BE2C (cell line): ENCODE data around the gene HORMAD1.
"Not testable (repeated sequence)": the region's sequence is repeated elsewhere in the genome, so short reads cannot be mapped to it uniquely, and the experiment has no call there.

Experiments used
- DNase-seq: peaks from one replicate; pipeline ENCODE4 v3.0.0-alpha.2; 2020
- H3K27me3 ChIP-seq: fragments of 250-450 bp; sonication (Bioruptor Pico); 2 replicates; pipeline ENCODE4 v1.5.1; 2020; ENCODE audit warnings: mild to moderate bottlenecking
- H3K36me3 ChIP-seq: fragments of 250-450 bp; sonication (Bioruptor Pico); 2 replicates; pipeline ENCODE4 v1.5.1; 2020; ENCODE audit warnings: mild to moderate bottlenecking
- H3K4me1 ChIP-seq: fragments of 250-450 bp; sonication (Bioruptor Pico); 2 replicates; pipeline ENCODE4 v1.5.1; 2020
- H3K4me3 ChIP-seq: 2 replicates; pipeline ENCODE4 v1.5.1; 2011; ENCODE audit warnings: low read depth, low read length
- H3K9me3 ChIP-seq: fragments of 250-450 bp; sonication (Bioruptor Pico); 2 replicates; pipeline ENCODE4 v1.5.1; 2020
- CTCF ChIP-seq: IDR thresholded peaks from 2 replicates; pipeline ENCODE4 v1.5.1; 2012; ENCODE audit warnings: mild to moderate bottlenecking, low read depth, low read length

The HORMAD1 gene

GRCh38 chr1:150730130-150730721, 9.5 kb upstream of the HORMAD1 start:
- H3K9me3 ChIP-seq, result no peaks in the 10 kb centered on the region

GRCh38 chr1:150724336-150724735, 3.6 kb upstream of the HORMAD1 start:
- Histone ChIP-seq H3K4me3 (no peak overlapping the region), H3K4me1 (no peaks in the 10 kb centered on the region), H3K9me3 (no peaks in the 10 kb centered on the region), H3K36me3 (no peaks in the 10 kb centered on the region), H3K27me3 (no peaks in the 10 kb centered on the region)
- no peak for TF ChIP-seq CTCF
- no peak for DNase-seq

More at GRCh38 chr1:150730130-150730721, 9.5 kb upstream of the HORMAD1 start:
- no peaks in the 10 kb centered on the region for H3K27me3 ChIP-seq
- H3K36me3 ChIP-seq, result no peaks in the 10 kb centered on the region
- no peak for TF ChIP-seq CTCF
- H3K4me3 ChIP-seq, result no peak overlapping the region
- no peak for DNase-seq
- no peaks in the 10 kb centered on the region for H3K4me1 ChIP-seq

GRCh38 chr1:150720098-150720497, 597 bp downstream of the HORMAD1 start:
- no peaks in the 10 kb centered on the region for H3K9me3 ChIP-seq
- no peak for DNase-seq
- H3K4me1 ChIP-seq, result no peaks in the 10 kb centered on the region
- no peaks in the 10 kb centered on the region for H3K27me3 ChIP-seq
- no peaks in the 10 kb centered on the region for H3K36me3 ChIP-seq
- no peak for TF ChIP-seq CTCF
- no peak overlapping the region for H3K4me3 ChIP-seq

GRCh38 chr1:150718225-150718891, 2.3 kb downstream of the HORMAD1 start:
- Histone ChIP-seq H3K9me3 (no peaks in the 10 kb centered on the region), H3K27me3 (no peaks in the 10 kb centered on the region), H3K36me3 (no peaks in the 10 kb centered on the region), H3K4me1 (no peaks in the 10 kb centered on the region), H3K4me3 (no peak overlapping the region)
- TF ChIP-seq CTCF, result no peak
- DNase-seq, result no peak

GRCh38 chr1:150709031-150709430, 11.7 kb downstream of the HORMAD1 start:
- DNase-seq, H3K27me3 ChIP-seq, H3K4me3 ChIP-seq, H3K4me1 ChIP-seq, H3K36me3 ChIP-seq, H3K9me3 ChIP-seq: not testable (repeated sequence)

- Histone ChIP-seq H3K4me1 (no peaks in the 10 kb centered on the region), H3K9me3 (no peaks in the 10 kb centered on the region), H3K27me3 (no peaks in the 10 kb centered on the region), H3K36me3 (no peaks in the 10 kb centered on the region), H3K4me3 (no peak overlapping the region)
- DNase-seq, result no peak
- TF ChIP-seq CTCF, result no peak
Observed at GRCh38 chr1:150708595-150708994, 12.1 kb downstream of the HORMAD1 start.
